Measurements from ENCODE around the gene ST3GAL3.

DNA sequence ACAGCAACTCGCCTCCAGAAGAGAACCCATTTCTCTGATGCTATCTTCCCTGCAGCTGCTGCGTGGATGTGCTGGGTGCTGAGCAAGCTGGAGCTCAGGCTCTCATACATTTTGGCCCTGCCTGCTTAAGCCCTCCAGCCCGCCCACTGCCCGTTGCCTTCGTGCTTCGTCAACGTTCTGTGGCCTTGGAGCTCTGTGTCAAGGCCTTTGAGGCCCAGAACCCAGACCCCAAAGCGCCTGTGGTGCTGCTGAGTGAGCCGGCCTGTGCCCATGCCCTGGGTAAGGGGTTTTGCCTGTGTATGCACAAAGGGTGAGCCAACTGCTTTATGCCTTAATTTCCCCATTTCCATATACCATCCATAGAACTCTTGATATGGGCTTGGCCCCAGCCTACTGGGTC lies 263.6 kb downstream of the ST3GAL3 start:
- TF ChIP-seq, protein P1, sequence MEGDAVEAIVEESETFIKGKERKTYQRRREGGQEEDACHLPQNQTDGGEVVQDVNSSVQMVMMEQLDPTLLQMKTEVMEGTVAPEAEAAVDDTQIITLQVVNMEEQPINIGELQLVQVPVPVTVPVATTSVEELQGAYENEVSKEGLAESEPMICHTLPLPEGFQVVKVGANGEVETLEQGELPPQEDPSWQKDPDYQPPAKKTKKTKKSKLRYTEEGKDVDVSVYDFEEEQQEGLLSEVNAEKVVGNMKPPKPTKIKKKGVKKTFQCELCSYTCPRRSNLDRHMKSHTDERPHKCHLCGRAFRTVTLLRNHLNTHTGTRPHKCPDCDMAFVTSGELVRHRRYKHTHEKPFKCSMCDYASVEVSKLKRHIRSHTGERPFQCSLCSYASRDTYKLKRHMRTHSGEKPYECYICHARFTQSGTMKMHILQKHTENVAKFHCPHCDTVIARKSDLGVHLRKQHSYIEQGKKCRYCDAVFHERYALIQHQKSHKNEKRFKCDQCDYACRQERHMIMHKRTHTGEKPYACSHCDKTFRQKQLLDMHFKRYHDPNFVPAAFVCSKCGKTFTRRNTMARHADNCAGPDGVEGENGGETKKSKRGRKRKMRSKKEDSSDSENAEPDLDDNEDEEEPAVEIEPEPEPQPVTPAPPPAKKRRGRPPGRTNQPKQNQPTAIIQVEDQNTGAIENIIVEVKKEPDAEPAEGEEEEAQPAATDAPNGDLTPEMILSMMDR (IDR thresholded peaks at IDR 0.05 in 4 of 5, conservative IDR thresholded peaks at IDR 0.05 in 1 of 5), result no peak
- no peak for TF ChIP-seq POLR2A (IDR thresholded peaks at IDR 0.05)
